H1 (cell line): Measurements from ENCODE around the gene CACNA1C. TPM values are rescaled to one million over a fixed set of nuclear protein-coding genes. Genes with fewer than 3 reads are reported as not detected.

Experiments
- CTCF ChIA-PET: fragments of 300-600 bp; sonication (Branson Sonifier 250); formaldehyde crosslinking; loops from one replicate; lab custom pipeline; 2021; ENCODE audit not compliant: partially characterized antibody; lab: Charles Lee
- POLR2A ChIA-PET: fragments of 300-600 bp; sonication (Branson Sonifier 250); formaldehyde crosslinking; loops from one replicate; lab custom pipeline; 2021; ENCODE audit warnings: inconsistent platforms; ENCODE audit not compliant: partially characterized antibody; lab: Charles Lee
- DNase-seq, 2 experiments: peaks; one replicate each; pipeline versions ENCODE4 v3.0.0 to v3.0.0-alpha.2; 2010 to 2022; ENCODE audit warnings: low spot score in 2 of 2, low read depth in 1 of 2, mixed read lengths in 1 of 2
- FAIRE-seq: peaks from 2 replicates; lab custom pipeline; 2011; peaks lifted over from hg19 to GRCh38; lab: Jason Lieb, UNC
- H2AFZ ChIP-seq: 2 replicates; pipeline ENCODE4 v1.8.1; 2012; ENCODE audit warnings: low read length, inconsistent platforms
- H2AK5ac ChIP-seq: 2 replicates; pipeline ENCODE4 v1.6.1; 2013; ENCODE audit warnings: low read depth, low read length
- H2BK120ac ChIP-seq: replicated peaks from 2 replicates; pipeline ENCODE3; 2013; ENCODE audit warnings: low read depth, low read length, inconsistent platforms
- H2BK12ac ChIP-seq: 2 replicates; pipeline ENCODE4 v1.6.1; 2013; ENCODE audit warnings: low read depth, low read length
- H2BK15ac ChIP-seq: 2 replicates; pipeline ENCODE4 v1.6.1; 2013; ENCODE audit warnings: low read length
- H2BK20ac ChIP-seq: 2 replicates; pipeline ENCODE4 v1.6.1; 2013; ENCODE audit warnings: low read length
- H2BK5ac ChIP-seq: 2 replicates; pipeline ENCODE4 v1.6.1; 2013; ENCODE audit warnings: low read depth, low read length
- H3K14ac ChIP-seq: 2 replicates; pipeline ENCODE4 v1.6.1; 2013; ENCODE audit warnings: inconsistent platforms; ENCODE audit not compliant: insufficient read length
- H3K18ac ChIP-seq: 2 replicates; pipeline ENCODE4 v1.6.1; 2013; ENCODE audit warnings: low read length; ENCODE audit errors: extremely low read depth
- H3K23ac ChIP-seq: 2 replicates; pipeline ENCODE4 v1.6.1; 2013; ENCODE audit warnings: inconsistent platforms; ENCODE audit not compliant: insufficient read length
- H3K23me2 ChIP-seq: 2 replicates; pipeline ENCODE4 v1.6.1; 2013; ENCODE audit warnings: low read depth, low read length
- H3K27ac ChIP-seq: 2 replicates; pipeline ENCODE4 v1.6.1; 2011; ENCODE audit warnings: low read depth, low read length, inconsistent platforms
- H3K27me3 ChIP-seq, 4 experiments: replicated peaks in 1 of 4; 1 replicate in 1 of 4; 2 replicates in 3 of 4; pipeline versions ENCODE4 v1.6.1 to v1.8.1; 2011 to 2013; ENCODE audit warnings: low read length in 3 of 4, mild to moderate bottlenecking in 3 of 4, inconsistent platforms in 2 of 4, mixed read lengths in 2 of 4, moderate library complexity in 1 of 4; ENCODE audit not compliant: control insufficient read depth in 3 of 4, insufficient read depth in 3 of 4; ENCODE audit errors: extremely low read depth in 1 of 4
- H3K36me3 ChIP-seq, 4 experiments: 2 replicates each; pipeline versions ENCODE4 v1.6.1 to v1.8.1; 2011 to 2013; ENCODE audit warnings: mild to moderate bottlenecking in 4 of 4, low read length in 3 of 4, moderate library complexity in 2 of 4, control low read depth in 1 of 4, inconsistent platforms in 1 of 4; ENCODE audit not compliant: insufficient read depth in 4 of 4, control insufficient read depth in 2 of 4
- H3K4ac ChIP-seq: replicated peaks from 2 replicates; pipeline ENCODE3; 2013; ENCODE audit warnings: low read length, low read depth, mixed read lengths, inconsistent platforms; ENCODE audit not compliant: insufficient read length
- H3K4me1 ChIP-seq, 4 experiments: replicated peaks in 1 of 4; 1 replicate in 1 of 4; 2 replicates in 3 of 4; pipeline versions ENCODE4 v1.6.1 to v1.8.1; 2011 to 2013; ENCODE audit warnings: low read length in 3 of 4, inconsistent platforms in 2 of 4, mixed read lengths in 1 of 4; ENCODE audit not compliant: insufficient read depth in 4 of 4, control insufficient read depth in 3 of 4
- H3K4me2 ChIP-seq, 2 experiments: 2 replicates each; pipeline versions ENCODE4 v1.6.1 to v1.8.1; 2011 to 2013; ENCODE audit warnings: low read depth in 2 of 2, low read length in 2 of 2, control low read depth in 1 of 2, inconsistent platforms in 1 of 2, mild to moderate bottlenecking in 1 of 2; ENCODE audit not compliant: insufficient read depth in 1 of 2
- H3K4me3 ChIP-seq, 4 experiments: fragments of 200-600, 300-600 bp in 1 of 4; sonication (generic), shearing (Covaris generic), sonication (Bioruptor Twin) in 1 of 4; 2 replicates each; pipeline versions ENCODE4 v1.5.1 to v1.8.1; 2011 to 2016; ENCODE audit warnings: low read length in 4 of 4, low read depth in 3 of 4, control low read depth in 2 of 4, inconsistent platforms in 2 of 4, mild to moderate bottlenecking in 2 of 4, mixed read lengths in 1 of 4, moderate library complexity in 1 of 4; ENCODE audit not compliant: insufficient read depth in 2 of 4; ENCODE audit errors: extremely low read depth in 1 of 4
- H3K56ac ChIP-seq: replicated peaks from 2 replicates; pipeline ENCODE3; 2013; ENCODE audit warnings: low read depth, mild to moderate bottlenecking, mixed read lengths, low read length, inconsistent platforms; ENCODE audit not compliant: insufficient read length
- H3K79me1 ChIP-seq: 2 replicates; pipeline ENCODE4 v1.6.1; 2013; ENCODE audit warnings: low read depth, low read length, control low read depth
- H3K79me2 ChIP-seq, 2 experiments: 2 replicates each; pipeline versions ENCODE4 v1.6.1 to v1.8.1; 2012 to 2013; ENCODE audit warnings: low read length in 2 of 2, mild to moderate bottlenecking in 2 of 2, inconsistent platforms in 1 of 2; ENCODE audit not compliant: insufficient read depth in 2 of 2, control insufficient read depth in 1 of 2
- H3K9ac ChIP-seq, 4 experiments: replicated peaks in 1 of 4; 1 replicate in 1 of 4; 2 replicates in 3 of 4; pipeline versions ENCODE4 v1.6.1 to v1.8.1; 2011 to 2013; ENCODE audit warnings: low read depth in 3 of 4, low read length in 3 of 4, control low read depth in 2 of 4, mild to moderate bottlenecking in 2 of 4, moderate library complexity in 2 of 4, inconsistent platforms in 1 of 4; ENCODE audit errors: extremely low read depth in 1 of 4
- H3K9me3 ChIP-seq, 2 experiments: 2 replicates each; pipeline versions ENCODE4 v1.6.1 to v1.8.1; 2012 to 2013; ENCODE audit warnings: mild to moderate bottlenecking in 2 of 2, moderate library complexity in 2 of 2, control low read depth in 1 of 2, inconsistent platforms in 1 of 2, low read depth in 1 of 2, low read length in 1 of 2, mixed read lengths in 1 of 2; ENCODE audit not compliant: insufficient read depth in 2 of 2
- H4K20me1 ChIP-seq, 2 experiments: replicated peaks in 1 of 2; 2 replicates each; pipeline versions ENCODE3 to v1.8.1; 2011 to 2013; ENCODE audit warnings: inconsistent platforms in 2 of 2, low read length in 2 of 2, mild to moderate bottlenecking in 1 of 2; ENCODE audit not compliant: insufficient read depth in 2 of 2, control insufficient read depth in 1 of 2
- H4K5ac ChIP-seq: 2 replicates; pipeline ENCODE4 v1.6.1; 2013; ENCODE audit warnings: low read length, low read depth, mixed read lengths, inconsistent platforms; ENCODE audit not compliant: insufficient read length
- H4K8ac ChIP-seq: 2 replicates; pipeline ENCODE4 v1.8.0; 2013; ENCODE audit warnings: mild to moderate bottlenecking, moderate library complexity, low read length, inconsistent platforms; ENCODE audit not compliant: insufficient read depth; ENCODE audit errors: extremely low read depth
- H4K91ac ChIP-seq: replicated peaks from 2 replicates; pipeline ENCODE3; 2013; ENCODE audit warnings: low read length, mixed read lengths, inconsistent platforms; ENCODE audit not compliant: insufficient read length
- CTBP2 ChIP-seq: IDR thresholded peaks from 2 replicates; pipeline ENCODE4 v1.7.0; 2011; ENCODE audit warnings: borderline replicate concordance, mild to moderate bottlenecking, moderate library complexity, mixed read lengths, low read length; ENCODE audit not compliant: insufficient read depth, insufficient read length
- KDM4A ChIP-seq: IDR thresholded peaks from one replicate; pipeline ENCODE4 v1.7.1; 2012; ENCODE audit warnings: low read depth, mild to moderate bottlenecking, moderate library complexity, low read length, inconsistent platforms; ENCODE audit not compliant: severe bottlenecking
- PHF8 ChIP-seq: fragments of 200-600 bp; sonication (generic); conservative IDR thresholded peaks from 2 replicates; pipeline ENCODE4 v1.7.1; 2012; ENCODE audit warnings: low read depth, mild to moderate bottlenecking, inconsistent platforms, low read length, moderate library complexity
- SIN3A ChIP-seq, 2 experiments: IDR thresholded peaks in 1 of 2; conservative IDR thresholded peaks in 1 of 2; 2 replicates each; pipeline ENCODE4 v1.6.1; 2011 to 2012; ENCODE audit warnings: low read length in 2 of 2, improper control_type of control experiment in 1 of 2, low read depth in 1 of 2, mild to moderate bottlenecking in 1 of 2
- WGBS, 2 experiments: shearing (Covaris generic) in 1 of 2; methylation state at CpG; one replicate each; pipeline versions ENCODE4 v1.1.6 to v1.1.7; 2013 to 2015; ENCODE audit warnings: low lambda C conversion rate in 2 of 2, mixed read lengths in 2 of 2, inconsistent platforms in 1 of 2, low coverage in 1 of 2, missing lambda C conversion rate in 1 of 2; ENCODE audit not compliant: insufficient replicate concordance in 2 of 2, insufficient coverage in 1 of 2, insufficient read length in 1 of 2; ENCODE audit errors: extremely low coverage in 1 of 2, missing lambda C conversion rate in 1 of 2; 5-methylcytosine and 5-hydroxymethylcytosine counted together
- polyA plus RNA-seq, 7 experiments: library from polyadenylated mRNA; depleted of rRNA in 3 of 7; stranded (reverse) in 5 of 7; unstranded in 2 of 7; fragments of >200 nt in 5 of 7; fragments of 200-250 nt in 2 of 7; gene quantifications; 1 replicate in 5 of 7; 2 replicates in 1 of 7; 4 replicates in 1 of 7; pipeline versions ENCODE4 v1.2.1 to v1.2.3, GENCODE V29; 2011 to 2013; ENCODE audit warnings: missing spikeins in 2 of 7, mixed read lengths in 2 of 7
- total RNA-seq: library from RNA; stranded (reverse); fragmentation: NEBNext Ultra II Directional; extraction: Animal tissue kit (Norgen Biotek cat#: 25700); gene quantifications from 2 replicates; pipeline ENCODE4 v1.2.1, GENCODE V29; 2021

Gene CACNA1C
- total and polyA plus RNA-seq, 2 of the 8 experiments (the other 6 are each of a cell fraction or from before 2014, with no cell fraction given), result 1.3 TPM

DNA sequence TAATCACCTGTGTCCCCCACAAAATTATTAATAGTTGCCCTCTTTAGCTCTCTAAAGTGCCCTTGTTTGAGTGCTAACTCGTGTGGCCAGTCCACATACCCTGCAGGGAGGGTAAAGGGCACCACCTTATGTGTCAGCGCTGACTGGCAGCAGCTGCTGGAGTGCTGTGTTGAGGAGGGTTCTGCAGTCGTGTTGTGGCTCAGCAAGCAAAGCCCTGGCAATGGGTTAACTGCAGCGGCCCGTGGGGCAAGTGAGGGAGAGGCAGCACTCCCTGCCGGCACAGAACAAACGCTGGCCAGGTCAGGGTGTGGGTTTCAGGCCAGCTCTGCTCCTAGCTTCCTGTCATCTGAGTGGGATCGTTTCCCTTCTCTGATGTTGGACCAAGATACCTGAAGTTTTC is 369.8 kb downstream of the CACNA1C start:
- H3K27ac ChIP-seq, result no peak overlapping the region
- no peak overlapping the region for H3K14ac ChIP-seq
- no peak overlapping the region for H2BK15ac ChIP-seq
- 0 out of 2 replicates have a peak overlapping the region, but pooled peaks have one; percentile 40 for H2BK20ac ChIP-seq
- peaks cover 5 to 17% (median 9%) of the 10 kb centered on the region in 4 experiments for H3K4me1 ChIP-seq
- 0 out of 2 replicates have a peak overlapping the region, but pooled peaks have one; percentile 40 for H3K18ac ChIP-seq
- peaks cover 0 to 6% of the 10 kb centered on the region in 2 experiments; a peak in 1 of 4 replicates for H3K9me3 ChIP-seq
- H2BK120ac ChIP-seq, result no peak overlapping the region
- no peaks in the 10 kb centered on the region for H3K36me3 ChIP-seq
- H3K56ac ChIP-seq, result no peak overlapping the region
- CTCF ChIA-PET, result interaction anchor here (0.8 to 2.9 kb wide), 11 partner anchors 8 to 242 kb away, joined by 3 to 22 read pairs (median 3); no protein-coding TSS in a partner anchor
- H2BK12ac ChIP-seq, result no peak overlapping the region
- peak overlapping the region; percentile 0 for H4K91ac ChIP-seq
- no peak overlapping the region for H2AFZ ChIP-seq
- H3K4me3 ChIP-seq, result no peak overlapping the region
- H3K79me2 ChIP-seq, result no peaks in the 10 kb centered on the region
- H4K8ac ChIP-seq, result no peak overlapping the region
- no peak overlapping the region; the same call in 1 of the 2 replicates for H2BK5ac ChIP-seq
- no peaks in the 10 kb centered on the region for H4K20me1 ChIP-seq
- no peak overlapping the region for H3K4me2 ChIP-seq
- no peak overlapping the region for H4K5ac ChIP-seq
- DNase-seq (no peak), FAIRE-seq (no peak)
- 87% methylated on average over 7 of the region's 8 CpGs; no CpG with 5 or more reads in 1 of the 2 experiments for WGBS, 2 experiments
- no peak overlapping the region for H3K23ac ChIP-seq
- H3K27me3 ChIP-seq, result peaks cover 0 to 3% (median 0%) of the 10 kb centered on the region in 4 experiments; a peak in 4 of 7 replicates
- H3K23me2 ChIP-seq, result no peaks in the 10 kb centered on the region
- no peak for TF ChIP-seq SIN3A (conservative IDR thresholded peaks at IDR 0.05 in 1 of 2, IDR thresholded peaks at IDR 0.05 in 1 of 2; ENCODE audit: low read depth in 1 of 2, low read length in 2 of 2)
- no peak for TF ChIP-seq CTBP2
- no peak for TF ChIP-seq KDM4A
- TF ChIP-seq PHF8, result no peak
- POLR2A ChIA-PET, result interaction anchor here (0.6 kb wide), 1 partner anchor 403 kb away, joined by 3 read pairs; no protein-coding TSS in a partner anchor
- H3K79me1 ChIP-seq, result no peaks in the 10 kb centered on the region
- H3K4ac ChIP-seq, result no peak overlapping the region
- H3K9ac ChIP-seq, result no peak overlapping the region; a peak in 1 of 7 replicates
- no peak overlapping the region for H2AK5ac ChIP-seq
